ENCODE measurements around the gene TRIM52.
"Not testable (repeated sequence)": the region's sequence is repeated elsewhere in the genome, so short reads cannot be mapped to it uniquely, and the experiment has no call there.

GRCh38 chr5:181285962-181286705 lies 25.2 kb upstream of the TRIM52 start:
- TF ChIP-seq ZXDB (tag by site-specific recombination; IDR thresholded peaks at IDR 0.05); ZNF747 (tag by site-specific recombination; IDR thresholded peaks at IDR 0.05); ZNF610 (tag by site-specific recombination; IDR thresholded peaks at IDR 0.05; ENCODE audit: borderline replicate concordance); ZNF223 (tag by site-specific recombination; IDR thresholded peaks at IDR 0.05); YY1 (tag by site-specific recombination; IDR thresholded peaks at IDR 0.05); ZBTB21 (tag by site-specific recombination; IDR thresholded peaks at IDR 0.05); ZNF155 (tag by site-specific recombination; IDR thresholded peaks at IDR 0.05); TCF7L2 (IDR thresholded peaks at IDR 0.05; ENCODE audit: borderline replicate concordance, low read depth, low read length); HOXA7 (CRISPR knock-in tag; IDR thresholded peaks at IDR 0.05; ENCODE audit: borderline replicate concordance); ZNF26 (tag by site-specific recombination; IDR thresholded peaks at IDR 0.05); ZNF16 (tag by site-specific recombination; IDR thresholded peaks at IDR 0.05; ENCODE audit: low read depth): not testable (repeated sequence)
- TF ChIP-seq, protein P1, sequence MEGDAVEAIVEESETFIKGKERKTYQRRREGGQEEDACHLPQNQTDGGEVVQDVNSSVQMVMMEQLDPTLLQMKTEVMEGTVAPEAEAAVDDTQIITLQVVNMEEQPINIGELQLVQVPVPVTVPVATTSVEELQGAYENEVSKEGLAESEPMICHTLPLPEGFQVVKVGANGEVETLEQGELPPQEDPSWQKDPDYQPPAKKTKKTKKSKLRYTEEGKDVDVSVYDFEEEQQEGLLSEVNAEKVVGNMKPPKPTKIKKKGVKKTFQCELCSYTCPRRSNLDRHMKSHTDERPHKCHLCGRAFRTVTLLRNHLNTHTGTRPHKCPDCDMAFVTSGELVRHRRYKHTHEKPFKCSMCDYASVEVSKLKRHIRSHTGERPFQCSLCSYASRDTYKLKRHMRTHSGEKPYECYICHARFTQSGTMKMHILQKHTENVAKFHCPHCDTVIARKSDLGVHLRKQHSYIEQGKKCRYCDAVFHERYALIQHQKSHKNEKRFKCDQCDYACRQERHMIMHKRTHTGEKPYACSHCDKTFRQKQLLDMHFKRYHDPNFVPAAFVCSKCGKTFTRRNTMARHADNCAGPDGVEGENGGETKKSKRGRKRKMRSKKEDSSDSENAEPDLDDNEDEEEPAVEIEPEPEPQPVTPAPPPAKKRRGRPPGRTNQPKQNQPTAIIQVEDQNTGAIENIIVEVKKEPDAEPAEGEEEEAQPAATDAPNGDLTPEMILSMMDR (tag by site-specific recombination; IDR thresholded peaks at IDR 0.05), result not testable (repeated sequence)
- TF ChIP-seq, protein P2, sequence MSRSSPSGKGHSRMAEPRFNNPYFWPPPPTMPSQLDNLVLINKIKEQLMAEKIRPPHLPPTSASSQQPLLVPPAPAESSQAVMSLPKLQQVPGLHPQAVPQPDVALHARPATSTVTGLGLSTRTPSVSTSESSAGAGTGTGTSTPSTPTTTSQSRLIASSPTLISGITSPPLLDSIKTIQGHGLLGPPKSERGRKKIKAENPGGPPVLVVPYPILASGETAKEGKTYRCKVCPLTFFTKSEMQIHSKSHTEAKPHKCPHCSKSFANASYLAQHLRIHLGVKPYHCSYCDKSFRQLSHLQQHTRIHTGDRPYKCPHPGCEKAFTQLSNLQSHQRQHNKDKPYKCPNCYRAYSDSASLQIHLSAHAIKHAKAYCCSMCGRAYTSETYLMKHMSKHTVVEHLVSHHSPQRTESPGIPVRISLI (tag by site-specific recombination; IDR thresholded peaks at IDR 0.05), result not testable (repeated sequence)
